ENCODE measurements around the gene STARD13.
A peak's percentile ranks its signal among the peaks of the same experiment; 100 is the strongest.

Gene STARD13

GRCh38 chr13:33230178-33230881 is 55.2 kb downstream of the STARD13 start:
- TF ChIP-seq, protein P1, sequence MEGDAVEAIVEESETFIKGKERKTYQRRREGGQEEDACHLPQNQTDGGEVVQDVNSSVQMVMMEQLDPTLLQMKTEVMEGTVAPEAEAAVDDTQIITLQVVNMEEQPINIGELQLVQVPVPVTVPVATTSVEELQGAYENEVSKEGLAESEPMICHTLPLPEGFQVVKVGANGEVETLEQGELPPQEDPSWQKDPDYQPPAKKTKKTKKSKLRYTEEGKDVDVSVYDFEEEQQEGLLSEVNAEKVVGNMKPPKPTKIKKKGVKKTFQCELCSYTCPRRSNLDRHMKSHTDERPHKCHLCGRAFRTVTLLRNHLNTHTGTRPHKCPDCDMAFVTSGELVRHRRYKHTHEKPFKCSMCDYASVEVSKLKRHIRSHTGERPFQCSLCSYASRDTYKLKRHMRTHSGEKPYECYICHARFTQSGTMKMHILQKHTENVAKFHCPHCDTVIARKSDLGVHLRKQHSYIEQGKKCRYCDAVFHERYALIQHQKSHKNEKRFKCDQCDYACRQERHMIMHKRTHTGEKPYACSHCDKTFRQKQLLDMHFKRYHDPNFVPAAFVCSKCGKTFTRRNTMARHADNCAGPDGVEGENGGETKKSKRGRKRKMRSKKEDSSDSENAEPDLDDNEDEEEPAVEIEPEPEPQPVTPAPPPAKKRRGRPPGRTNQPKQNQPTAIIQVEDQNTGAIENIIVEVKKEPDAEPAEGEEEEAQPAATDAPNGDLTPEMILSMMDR (IDR thresholded peaks at IDR 0.05; ENCODE audit: low read depth, low read length), result no peak
- peak; percentile 78 for DNase-seq (ENCODE audit: extremely low read depth, low read depth)

- TF ChIP-seq, protein P1 (IDR thresholded peaks at IDR 0.05; ENCODE audit: low read depth, low read length), result no peak
- no peak for DNase-seq (ENCODE audit: extremely low read depth, low read depth)
These were observed 55.9 kb downstream of the STARD13 start for GRCh38 chr13:33229446-33230177.

GRCh38 chr13:33228648-33229445 is 56.7 kb downstream of the STARD13 start:
- TF ChIP-seq, protein P1 (IDR thresholded peaks at IDR 0.05; ENCODE audit: low read depth, low read length), result peak; percentile 94
- DNase-seq (ENCODE audit: extremely low read depth, low read depth), result peak; percentile 57

GRCh38 chr13:33227927-33228647 is 57.5 kb downstream of the STARD13 start:
- DNase-seq (ENCODE audit: extremely low read depth, low read depth), result no peak
- TF ChIP-seq, protein P1 (IDR thresholded peaks at IDR 0.05; ENCODE audit: low read depth, low read length), result no peak

- TF ChIP-seq, protein P1 (IDR thresholded peaks at IDR 0.05; ENCODE audit: low read depth, low read length), result no peak
- DNase-seq (ENCODE audit: extremely low read depth, low read depth), result no peak
These were observed 60.9 kb downstream of the STARD13 start for GRCh38 chr13:33224686-33225085.

DNA sequence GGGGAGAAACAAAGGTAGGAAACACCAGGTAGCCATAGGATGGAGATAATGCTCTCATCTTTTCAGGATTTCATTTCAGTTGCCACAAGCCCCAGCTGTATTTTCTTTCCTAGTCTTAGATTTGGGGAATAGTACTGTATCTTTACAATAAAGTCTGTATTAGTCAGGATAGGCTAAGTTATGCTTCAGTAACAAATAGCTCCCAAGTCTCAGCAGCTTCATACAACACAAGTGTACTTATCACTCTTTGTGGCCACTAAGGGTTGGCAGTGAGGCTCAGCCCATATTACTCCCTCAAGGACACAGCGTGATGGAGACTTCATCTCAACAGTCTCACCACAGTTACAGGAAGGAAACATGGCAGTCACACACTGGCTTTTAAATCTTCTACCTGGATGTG is 61.4 kb downstream of the STARD13 start:
- TF ChIP-seq, protein P1 (IDR thresholded peaks at IDR 0.05; ENCODE audit: low read depth, low read length), result no peak
- no peak for DNase-seq (ENCODE audit: extremely low read depth, low read depth)
